Ascending aorta (tissue), 2 donors: Measurements from ENCODE around the gene MYO1C. TPM values are rescaled to one million over a fixed set of nuclear protein-coding genes. Genes with fewer than 3 reads are reported as not detected.

ENCODE experiments used
- DNase-seq, 2 donors: peaks; one replicate each; pipeline ENCODE4 v3.0.0-alpha.2; 2019; ENCODE audit warnings: low spot score in 2 of 2
- H3K27ac ChIP-seq, 2 donors: fragments of 200-600 bp; sonication (generic); one replicate each; pipeline ENCODE4 v1.5.1; 2016 to 2017; ENCODE audit warnings: mild to moderate bottlenecking in 1 of 2
- H3K27me3 ChIP-seq: fragments of 200-600 bp; sonication (generic); one replicate; pipeline ENCODE4 v1.5.1; 2017
- H3K36me3 ChIP-seq, 2 donors: fragments of 200-600 bp; sonication (generic); one replicate each; pipeline ENCODE4 v1.5.1; 2016
- H3K4me1 ChIP-seq, 2 donors: fragments of 200-600 bp; sonication (generic); one replicate each; pipeline ENCODE4 v1.5.1; 2016 to 2017; ENCODE audit warnings: mild to moderate bottlenecking in 1 of 2
- H3K4me3 ChIP-seq, 2 donors: fragments of 200-600 bp; sonication (generic); one replicate each; pipeline ENCODE4 v1.5.1; 2016 to 2017; ENCODE audit warnings: mild to moderate bottlenecking in 1 of 2
- H3K9me3 ChIP-seq, 2 donors: fragments of 200-600 bp; sonication (generic); one replicate each; pipeline ENCODE4 v1.5.1; 2016
- CTCF ChIP-seq, 3 experiments: fragments of 200-600 bp in 2 of 3; fragments of 450-650 bp in 1 of 3; sonication (generic) in 2 of 3; IDR thresholded peaks; one replicate each; pipeline ENCODE4 v1.5.1; 2016 to 2019; ENCODE audit warnings: antibody characterized with exemption in 3 of 3, mild to moderate bottlenecking in 1 of 3, moderate library complexity in 1 of 3
- intact Hi-C: fragments of 100-400 bp; cut with DNase I; formaldehyde crosslinking; loops from one replicate; pipeline ENCODE4 v1.15.1; 2023
- total RNA-seq: library from RNA; depleted of rRNA; stranded (reverse); fragments of >200 nt; gene quantifications from one replicate; pipeline ENCODE4 v1.1.0, GENCODE V29; 2016

MYO1C gene
- total RNA-seq, 1 donor from 2014 or later, result 251 TPM

GRCh38 chr17:1414634-1415033 is 77.9 kb downstream of the MYO1C start:
- no peaks in the 10 kb centered on the region for H3K27me3 ChIP-seq
- peaks cover 0 to 1% of the 10 kb centered on the region in 2 donors for H3K36me3 ChIP-seq
- TF ChIP-seq CTCF (IDR thresholded peaks at IDR 0.05), result no peak
- intact Hi-C loops, result no loop called here
- no peak for DNase-seq
- H3K9me3 ChIP-seq, result no peaks in the 10 kb centered on the region
- no peak overlapping the region for H3K4me3 ChIP-seq
- H3K4me1 ChIP-seq, result peaks cover 0 to 11% of the 10 kb centered on the region in 2 donors
- no peak overlapping the region for H3K27ac ChIP-seq

Other genes starting within 250 kb of the MYO1C start
- not detected for gene BHLHA9, start 222.2 kb downstream of the MYO1C start, total RNA-seq
- gene TRARG1, start 213.0 kb downstream of the MYO1C start, total RNA-seq, result 12.3 TPM
- gene YWHAE, start 92.5 kb downstream of the MYO1C start, total RNA-seq, result 261 TPM
- gene CRK, start 36.5 kb downstream of the MYO1C start, total RNA-seq, result 83.4 TPM
- gene INPP5K, start 23.9 kb upstream of the MYO1C start, total RNA-seq, result 73.7 TPM
- 15.9 TPM for gene PITPNA, start 70.1 kb upstream of the MYO1C start, total RNA-seq
- 27.6 TPM for gene SLC43A2, start 136.1 kb upstream of the MYO1C start, total RNA-seq
- 295 TPM for gene SCARF1, start 153.0 kb upstream of the MYO1C start, total RNA-seq
- 103 TPM for gene RILP, start 157.2 kb upstream of the MYO1C start, total RNA-seq
- gene PRPF8, start 192.2 kb upstream of the MYO1C start, total RNA-seq, result 114 TPM
- gene TLCD2, start 217.7 kb upstream of the MYO1C start, total RNA-seq, result 7.5 TPM
- gene WDR81, start 232.0 kb upstream of the MYO1C start, total RNA-seq, result 70.4 TPM